ENCODE results near the gene STARD10. TPM values are rescaled to one million over a fixed set of nuclear protein-coding genes. Genes with fewer than 3 reads are reported as not detected.

STARD10 gene
- total and polyA plus RNA-seq, 2 of the 8 experiments (the other 6 are each of a cell fraction or from before 2014, with no cell fraction given), result 23.7 to 35.7 TPM

DNA sequence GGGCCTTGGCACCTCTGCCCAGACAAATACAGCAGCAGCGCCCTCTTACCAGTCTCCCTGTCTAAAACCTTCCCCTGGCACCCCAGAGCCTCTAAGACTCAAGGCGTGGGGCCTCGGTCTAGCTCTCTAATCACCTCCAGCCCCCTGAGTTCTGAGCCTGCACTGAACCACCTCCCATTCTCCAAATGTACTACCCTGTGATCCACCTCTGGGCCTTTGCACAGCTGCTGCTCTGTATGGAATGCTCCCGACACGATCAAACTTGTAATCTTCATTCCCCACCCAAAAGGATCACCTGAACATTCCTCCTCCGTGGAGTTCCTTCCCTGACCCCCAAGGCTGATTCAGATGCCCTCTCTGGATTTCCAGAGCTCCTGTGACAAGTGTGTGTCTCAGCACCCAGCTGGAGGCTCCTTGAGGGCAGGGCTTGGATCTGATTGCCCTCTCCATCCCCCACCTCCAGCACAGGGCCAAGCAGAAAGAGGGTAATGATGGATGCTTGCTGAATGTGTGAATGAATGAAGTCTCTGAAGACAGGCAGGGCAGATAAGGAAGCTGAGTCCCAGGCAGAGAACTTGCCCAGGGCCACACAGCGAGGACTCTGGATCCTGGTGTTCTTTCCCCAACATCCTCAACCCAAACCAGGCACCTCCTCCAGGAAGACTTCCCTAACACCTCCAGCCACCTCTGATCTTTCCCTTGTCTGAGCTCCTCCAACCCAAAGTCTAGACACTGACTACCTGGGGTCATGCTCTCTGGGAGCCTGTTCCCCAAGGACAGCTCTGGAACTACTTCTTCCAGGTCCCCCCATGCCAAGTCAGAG lies 18.3 kb downstream of the STARD10 start:
- Histone ChIP-seq H3K4me2 (ENCODE audit: insufficient read depth in 1 of 2, low read depth in 2 of 2, low read length in 2 of 2) (no peak overlapping the region), H3K9me3 (ENCODE audit: insufficient read depth in 2 of 2, low read depth in 1 of 2, low read length in 1 of 2) (no peaks in the 10 kb centered on the region), H3K4me3 (ENCODE audit: extremely low read depth in 1 of 4, insufficient read depth in 2 of 4, low read depth in 3 of 4, low read length in 4 of 4) (no peak overlapping the region), H4K5ac (ENCODE audit: insufficient read length, low read depth, low read length) (no peak overlapping the region), H3K9ac (replicated peaks in 1 of 4; ENCODE audit: extremely low read depth in 1 of 4, low read depth in 3 of 4, low read length in 3 of 4) (no peak overlapping the region), H2AFZ (ENCODE audit: low read length) (no peak overlapping the region), H3K4ac (replicated peaks; ENCODE audit: insufficient read length, low read depth, low read length) (no peak overlapping the region), H4K8ac (ENCODE audit: extremely low read depth, insufficient read depth, low read length) (no peak overlapping the region), H3K27me3 (replicated peaks in 1 of 4; ENCODE audit: control insufficient read depth in 3 of 4, extremely low read depth in 1 of 4, insufficient read depth in 3 of 4, low read length in 3 of 4) (peaks cover 0 to 3% (median under 1%) of the 10 kb centered on the region in 4 experiments; a peak in 3 of 7 replicates), H2BK15ac (ENCODE audit: low read length) (no peak overlapping the region), H3K23me2 (ENCODE audit: low read depth, low read length) (no peaks in the 10 kb centered on the region), H4K20me1 (replicated peaks in 1 of 2; ENCODE audit: control insufficient read depth in 1 of 2, insufficient read depth in 2 of 2, low read length in 2 of 2) (peaks cover 0 to 3% of the 10 kb centered on the region in 2 experiments), H3K23ac (ENCODE audit: insufficient read length) (no peak overlapping the region), H3K36me3 (ENCODE audit: control insufficient read depth in 2 of 4, insufficient read depth in 4 of 4, low read length in 3 of 4) (no peaks in the 10 kb centered on the region), H2AK5ac (ENCODE audit: low read depth, low read length) (no peak overlapping the region), H2BK20ac (ENCODE audit: low read length) (no peak overlapping the region), H3K18ac (ENCODE audit: extremely low read depth, low read length) (no peak overlapping the region), H2BK5ac (ENCODE audit: low read depth, low read length) (no peak overlapping the region), H3K79me2 (ENCODE audit: control insufficient read depth in 1 of 2, insufficient read depth in 2 of 2, low read length in 2 of 2) (no peaks in the 10 kb centered on the region), H2BK120ac (replicated peaks; ENCODE audit: low read depth, low read length) (no peak overlapping the region), H3K14ac (ENCODE audit: insufficient read length) (no peak overlapping the region), H2BK12ac (ENCODE audit: low read depth, low read length) (no peak overlapping the region), H4K91ac (replicated peaks; ENCODE audit: insufficient read length, low read length) (no peak overlapping the region), H3K79me1 (ENCODE audit: low read depth, low read length) (peaks cover 7% of the 10 kb centered on the region), H3K56ac (replicated peaks; ENCODE audit: insufficient read length, low read depth, low read length) (no peak overlapping the region), H3K27ac (ENCODE audit: low read depth, low read length) (no peak overlapping the region), H3K4me1 (replicated peaks in 1 of 4; ENCODE audit: control insufficient read depth in 3 of 4, insufficient read depth in 4 of 4, low read length in 3 of 4) (peaks cover 0 to 5% (median 0%) of the 10 kb centered on the region in 4 experiments; a peak in 2 of 7 replicates)
- DNase-seq (ENCODE audit: low read depth in 1 of 2, low spot score in 2 of 2), result no peak
- FAIRE-seq, result no peak
- ChIA-PET CTCF (ENCODE audit: partially characterized antibody) (interaction anchor here (0.6 to 5.9 kb wide), 11 partner anchors 8 to 525 kb away, joined by 3 to 50 read pairs (median 3); partner anchors contain the start of gene STARD10), POLR2A (ENCODE audit: partially characterized antibody) (interaction anchor here (0.8 to 3.0 kb wide), 5 partner anchors 11 to 41 kb away, joined by 3 to 10 read pairs (median 4); no protein-coding TSS in a partner anchor)
- 93% methylated on average over 7 of the region's 7 CpGs; no CpG with 5 or more reads in 1 of the 2 experiments for WGBS, 2 experiments (ENCODE audit: extremely low coverage in 1 of 2, insufficient coverage in 1 of 2, insufficient read length in 1 of 2, insufficient replicate concordance in 2 of 2, low coverage in 1 of 2, low lambda C conversion rate in 2 of 2, missing lambda C conversion rate in 1 of 2)
- TF ChIP-seq NANOG (IDR thresholded peaks at IDR 0.05; ENCODE audit: insufficient read depth, low read depth, low read length, poor library complexity, severe bottlenecking) (no peak), GTF2F1 (IDR thresholded peaks at IDR 0.05; ENCODE audit: borderline replicate concordance, low read depth, low read length) (no peak), BACH1 (IDR thresholded peaks at IDR 0.05; ENCODE audit: low read length) (no peak), BCL11A (IDR thresholded peaks at IDR 0.05; ENCODE audit: low read depth in 2 of 2, low read length in 2 of 2) (no peak), CEBPB (IDR thresholded peaks at IDR 0.05; ENCODE audit: low read depth, low read length) (no peak), TCF12 (IDR thresholded peaks at IDR 0.05; ENCODE audit: low read depth, low read length) (no peak), GABPA (IDR thresholded peaks at IDR 0.05; ENCODE audit: borderline replicate concordance, insufficient read depth, low read length) (no peak), CBX8 (IDR thresholded peaks at IDR 0.05; ENCODE audit: borderline replicate concordance, low read depth, low read length) (no peak), JUND (IDR thresholded peaks at IDR 0.05; ENCODE audit: low read length) (no peak), NRF1 (IDR thresholded peaks at IDR 0.05; ENCODE audit: low read depth, low read length) (no peak), RFX5 (IDR thresholded peaks at IDR 0.05; ENCODE audit: borderline replicate concordance, low read depth, low read length) (no peak), BRCA1 (IDR thresholded peaks at IDR 0.05; ENCODE audit: low read depth, low read length) (no peak), FOSL1 (IDR thresholded peaks at IDR 0.05; ENCODE audit: insufficient read depth, low read depth, low read length) (no peak)

All from H1 (cell line).